ENCODE data around the gene FOXP1.

DNA sequence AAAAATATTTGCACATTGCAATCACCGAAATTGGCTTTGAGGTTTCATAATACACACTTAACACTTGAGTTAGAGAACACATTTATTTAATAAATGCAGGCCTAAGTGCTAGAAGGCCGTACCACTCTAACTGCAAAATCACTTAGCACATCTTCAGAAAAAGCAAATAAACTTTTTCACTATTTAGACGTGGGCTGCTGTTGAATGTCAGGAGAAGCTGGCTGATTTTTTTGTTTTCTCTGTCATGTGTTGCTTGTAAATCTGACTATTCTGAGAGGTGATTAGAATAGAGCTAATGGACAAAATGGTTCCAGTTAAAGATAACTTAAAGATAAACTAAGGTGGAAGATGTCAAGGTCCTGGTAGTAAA is 265.1 kb downstream of the FOXP1 start:
- TF ChIP-seq CTCF (IDR thresholded peaks at IDR 0.05; ENCODE audit: poor library complexity) (no peak), EZH2phosphoT487 (IDR thresholded peaks at IDR 0.05; ENCODE audit: low read depth, severe bottlenecking, unreplicated experiment) (no peak), EZH2 (IDR thresholded peaks at IDR 0.05; ENCODE audit: borderline replicate concordance) (no peak)
